GM10266 (cell line): ENCODE measurements around the gene INSC.

ENCODE experiments used
- DNase-seq: peaks from one replicate; pipeline ENCODE4 v3.0.0; 2012; ENCODE audit errors: extremely low spot score
- TF ChIP-seq, protein P1 (sequence below): IDR thresholded peaks from 2 replicates; pipeline ENCODE4 v1.5.1; 2012; ENCODE audit warnings: mild to moderate bottlenecking, low read depth; ENCODE audit not compliant: control insufficient read depth, insufficient read depth; ENCODE audit errors: missing control alignments

The INSC gene

GRCh38 chr11:15182372-15182771 lies 67.6 kb downstream of the INSC start:
- DNase-seq = no peak
- TF ChIP-seq, protein P1, sequence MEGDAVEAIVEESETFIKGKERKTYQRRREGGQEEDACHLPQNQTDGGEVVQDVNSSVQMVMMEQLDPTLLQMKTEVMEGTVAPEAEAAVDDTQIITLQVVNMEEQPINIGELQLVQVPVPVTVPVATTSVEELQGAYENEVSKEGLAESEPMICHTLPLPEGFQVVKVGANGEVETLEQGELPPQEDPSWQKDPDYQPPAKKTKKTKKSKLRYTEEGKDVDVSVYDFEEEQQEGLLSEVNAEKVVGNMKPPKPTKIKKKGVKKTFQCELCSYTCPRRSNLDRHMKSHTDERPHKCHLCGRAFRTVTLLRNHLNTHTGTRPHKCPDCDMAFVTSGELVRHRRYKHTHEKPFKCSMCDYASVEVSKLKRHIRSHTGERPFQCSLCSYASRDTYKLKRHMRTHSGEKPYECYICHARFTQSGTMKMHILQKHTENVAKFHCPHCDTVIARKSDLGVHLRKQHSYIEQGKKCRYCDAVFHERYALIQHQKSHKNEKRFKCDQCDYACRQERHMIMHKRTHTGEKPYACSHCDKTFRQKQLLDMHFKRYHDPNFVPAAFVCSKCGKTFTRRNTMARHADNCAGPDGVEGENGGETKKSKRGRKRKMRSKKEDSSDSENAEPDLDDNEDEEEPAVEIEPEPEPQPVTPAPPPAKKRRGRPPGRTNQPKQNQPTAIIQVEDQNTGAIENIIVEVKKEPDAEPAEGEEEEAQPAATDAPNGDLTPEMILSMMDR = no peak

DNA sequence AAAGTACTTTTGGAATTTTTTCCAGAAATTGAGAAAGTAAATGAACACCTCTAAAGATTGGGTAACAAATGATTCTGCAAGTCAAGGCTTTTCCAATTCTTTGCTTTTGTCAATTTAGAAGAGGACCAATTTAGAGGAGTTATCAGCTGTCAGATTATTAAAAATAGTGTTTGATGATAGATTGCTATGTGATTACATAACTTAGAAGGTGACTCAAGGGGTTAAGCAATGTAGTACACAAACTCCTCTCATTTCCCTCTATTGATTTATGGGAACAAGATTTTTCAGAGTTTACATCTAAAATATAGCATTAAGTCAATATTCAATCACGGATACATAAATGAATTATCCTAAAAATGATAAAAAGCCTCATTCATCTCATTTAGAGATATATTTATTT lies 70.3 kb downstream of the INSC start:
- TF ChIP-seq, protein P1 = no peak
- no peak for DNase-seq

DNA sequence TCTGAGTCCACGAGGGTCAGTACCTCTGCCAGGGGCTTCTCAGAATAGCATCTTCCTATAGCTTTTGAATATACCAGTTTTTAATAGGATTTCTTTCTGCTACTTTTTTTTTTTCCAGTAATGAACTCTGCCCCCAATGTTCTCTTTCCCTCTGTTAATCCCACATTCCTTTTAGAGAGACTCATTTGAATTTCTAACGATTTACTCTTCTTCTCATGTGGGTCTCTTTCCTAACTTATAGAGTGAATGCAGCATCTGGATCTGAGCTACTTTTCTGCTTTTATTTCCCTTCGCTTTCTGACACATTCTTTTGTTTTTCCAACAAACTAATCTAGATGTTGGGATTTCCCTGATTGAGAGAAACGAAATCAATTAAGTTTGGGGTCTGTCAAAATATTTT lies 71.4 kb downstream of the INSC start:
- no peak for DNase-seq
- TF ChIP-seq, protein P1 = no peak

DNA sequence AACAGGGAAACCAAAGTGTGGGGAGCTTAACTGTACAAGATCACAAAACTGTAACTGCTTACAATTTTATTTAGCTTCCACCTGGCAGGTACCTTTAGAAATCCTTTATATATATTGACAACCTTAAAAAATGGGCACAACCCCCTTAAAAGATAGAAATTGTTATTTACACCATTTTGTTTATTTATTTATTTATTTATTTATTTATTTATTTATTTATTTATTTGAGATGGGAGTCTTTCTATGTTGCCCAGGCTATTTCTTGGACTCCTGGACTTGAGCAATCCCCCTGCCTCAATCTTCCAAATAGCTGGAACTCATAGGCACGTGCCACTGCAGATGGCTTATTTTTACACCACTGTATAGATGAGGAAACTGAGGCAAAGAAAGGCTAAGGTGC lies 74.5 kb downstream of the INSC start:
- TF ChIP-seq, protein P1 = no peak

DNA sequence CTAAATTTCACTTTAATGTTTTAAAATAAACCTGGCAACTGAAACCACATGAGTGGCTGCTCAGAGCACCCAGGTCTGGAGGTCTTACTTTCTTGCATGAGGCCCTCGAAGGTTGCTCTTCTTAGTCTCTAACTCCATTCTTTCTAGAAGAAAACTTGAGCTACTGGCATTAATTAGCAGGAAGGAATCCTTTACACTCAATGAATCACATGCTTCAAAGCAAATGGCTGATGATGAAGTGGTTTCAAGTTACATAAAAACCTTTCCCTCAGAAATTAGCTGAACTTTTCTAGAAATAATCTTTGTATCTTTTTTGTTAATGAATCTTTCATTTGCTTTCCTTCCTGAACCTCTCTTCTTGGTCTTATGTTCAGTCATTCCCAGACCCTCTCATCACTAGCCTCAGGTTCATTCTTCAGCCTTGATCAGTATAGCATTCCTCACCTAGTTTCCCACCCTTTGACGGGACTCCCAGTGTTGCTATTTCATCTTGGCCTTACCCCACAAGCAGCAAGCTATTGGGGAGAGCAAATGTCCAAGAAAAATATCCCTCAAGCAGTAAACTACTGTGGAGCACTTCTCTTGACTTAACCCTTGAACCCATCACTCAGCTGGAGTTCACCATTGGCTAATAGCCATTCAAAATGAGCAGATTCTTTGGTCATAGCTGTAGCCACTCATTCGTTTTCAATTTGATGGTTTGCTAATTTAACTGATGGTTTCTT lies 75.1 kb downstream of the INSC start:
- no peak for DNase-seq
- TF ChIP-seq, protein P1 = no peak

More for the DNA sequence above, 74.5 kb downstream of the INSC start:
- DNase-seq = no peak

- DNase-seq = no peak
- TF ChIP-seq, protein P1 = no peak
Observed at GRCh38 chr11:15190611-15191010, 75.9 kb downstream of the INSC start.

DNA sequence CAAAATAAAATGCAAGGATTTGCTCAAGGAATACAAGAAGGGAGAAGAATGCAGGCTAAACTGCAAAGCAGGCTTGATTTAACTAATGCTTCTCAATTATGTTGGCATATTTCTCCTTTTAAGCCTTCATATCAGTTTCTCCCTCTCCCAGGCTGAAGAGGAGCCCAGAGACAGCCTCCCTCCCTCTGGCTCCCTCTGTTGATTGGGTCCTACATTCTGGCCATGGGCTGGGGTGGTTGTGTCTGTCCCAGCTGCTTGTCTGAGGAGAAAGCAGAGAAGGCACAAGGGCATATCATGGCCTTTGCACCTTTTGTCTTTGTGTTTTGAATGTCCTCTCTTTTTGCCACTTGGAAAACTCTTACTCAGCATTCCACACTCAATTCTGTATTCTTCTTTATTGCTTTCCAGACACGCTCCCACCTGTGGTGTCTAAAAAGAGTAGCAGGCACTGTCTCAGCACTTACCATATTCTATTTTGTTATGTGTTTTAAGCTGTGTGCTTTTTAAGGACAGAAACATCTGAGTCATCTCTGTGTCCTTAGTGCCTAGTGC lies 77.4 kb downstream of the INSC start:
- no peak for DNase-seq
- TF ChIP-seq, protein P1 = no peak
